HG02588 (cell line): ENCODE data around the gene PIK3CB.

ENCODE experiments used
- ATAC-seq: cut with Tn5 transposase; IDR thresholded peaks from one replicate; pipeline ENCODE4 v1.9.1; 2021; ENCODE audit warnings: mild to moderate bottlenecking, moderate library complexity; ENCODE audit not compliant: unreplicated experiment

PIK3CB gene

DNA sequence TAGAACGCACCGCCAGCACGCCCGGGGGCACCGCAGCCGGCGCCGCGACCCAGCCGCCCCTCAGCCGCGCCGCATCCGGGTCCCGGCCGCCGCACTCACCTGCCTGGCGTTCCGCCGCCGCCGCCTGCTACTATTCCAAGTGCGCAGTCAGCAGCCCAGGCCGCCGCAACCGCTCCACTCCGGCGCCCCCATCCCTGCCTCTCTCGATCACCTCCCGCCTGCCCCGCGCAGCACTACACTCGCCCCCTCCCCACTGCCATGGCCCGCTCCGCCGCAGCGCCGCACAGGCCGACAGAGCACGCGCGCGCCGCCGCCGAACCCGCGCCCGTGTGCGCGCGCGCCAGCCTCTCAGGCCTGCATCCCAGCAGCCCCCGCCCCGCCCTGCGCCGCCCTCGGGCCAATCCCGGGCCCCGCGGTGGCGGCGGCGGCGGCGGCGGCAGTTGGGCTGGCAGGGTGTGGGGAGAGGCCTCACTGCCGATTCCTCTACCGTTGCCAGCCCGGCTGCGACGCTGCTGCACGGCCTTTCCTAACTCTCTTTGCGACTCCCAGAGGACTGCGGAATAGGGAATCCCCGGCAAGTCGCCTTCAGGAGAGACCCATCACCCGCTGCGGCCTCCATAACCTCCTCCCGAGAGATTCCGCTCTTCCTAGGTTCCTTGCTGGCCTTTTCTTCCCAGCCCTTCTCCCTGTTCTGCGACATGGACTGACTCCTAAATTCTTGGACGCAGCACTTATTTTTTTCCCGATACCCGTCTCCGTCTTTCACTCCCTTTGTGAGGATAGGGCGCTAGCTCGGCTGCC is at the start of gene PIK3CB:
Gene PIK3CB, minus strand, starts transcription at position 333 of the 801 bp plus-strand sequence. CDS start 75,585 bp downstream, outside the sequence.
- peak; percentile 96 for ATAC-seq

DNA sequence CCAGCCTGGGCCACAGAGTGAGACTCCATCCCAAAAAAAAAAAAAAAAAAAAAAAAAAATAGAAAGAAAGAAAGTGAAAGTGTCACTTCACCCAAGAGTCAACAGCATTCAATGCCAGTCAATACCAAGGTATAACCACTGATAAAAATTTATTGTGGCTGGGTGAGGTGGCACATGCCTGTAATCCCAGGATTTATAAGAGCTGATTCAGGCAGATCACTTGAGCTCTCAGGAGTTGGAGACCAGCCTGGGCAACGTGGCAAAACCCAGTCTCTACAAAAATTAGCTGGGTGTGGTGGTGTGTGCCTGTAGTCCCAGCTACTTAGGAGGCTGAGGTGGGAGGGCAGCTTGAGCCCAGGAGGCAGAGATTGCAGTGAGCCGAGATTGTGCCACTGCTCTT is 46.5 kb upstream of the PIK3CB start:
- no peak for ATAC-seq

DNA sequence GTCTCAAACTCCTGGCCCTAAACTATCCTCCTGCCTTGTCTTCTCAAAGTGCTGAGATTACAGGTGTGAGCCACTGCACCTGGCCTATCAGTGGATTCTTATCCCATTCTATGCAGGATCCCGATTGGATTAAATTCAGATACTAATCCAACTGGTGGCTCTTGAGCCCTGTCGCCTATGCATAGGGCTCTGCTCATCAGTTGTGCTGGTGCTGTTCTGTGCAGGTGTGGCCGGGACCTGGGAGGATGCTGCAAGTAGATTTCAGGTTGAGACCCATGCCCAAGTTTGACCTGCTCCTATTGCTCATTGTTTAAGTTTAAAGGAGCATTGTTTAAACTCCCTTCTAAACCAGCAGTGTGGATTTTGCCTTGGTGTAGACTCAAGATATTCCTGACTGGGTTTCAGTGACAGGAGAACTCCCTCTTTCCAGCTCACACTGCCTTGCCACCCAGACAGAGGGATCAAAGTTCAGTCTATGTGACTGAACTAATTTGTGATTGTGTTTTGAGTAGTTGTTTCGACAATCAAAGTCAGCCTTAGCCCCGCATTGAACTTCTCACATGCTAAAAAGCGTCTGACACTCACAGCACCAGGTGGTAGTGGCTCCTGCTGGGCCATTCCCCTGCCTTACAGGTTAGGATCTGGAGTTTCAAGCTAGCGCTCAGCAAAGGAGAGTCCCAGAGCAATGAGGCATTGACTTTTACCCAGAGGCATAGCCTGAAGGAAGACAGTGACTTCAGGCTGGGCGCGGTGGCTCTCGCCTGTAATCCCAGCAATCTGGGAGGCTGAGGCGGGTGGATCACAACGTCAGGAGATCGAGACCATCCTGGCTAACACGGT is 45.0 kb upstream of the PIK3CB start:
- no peak for ATAC-seq

DNA sequence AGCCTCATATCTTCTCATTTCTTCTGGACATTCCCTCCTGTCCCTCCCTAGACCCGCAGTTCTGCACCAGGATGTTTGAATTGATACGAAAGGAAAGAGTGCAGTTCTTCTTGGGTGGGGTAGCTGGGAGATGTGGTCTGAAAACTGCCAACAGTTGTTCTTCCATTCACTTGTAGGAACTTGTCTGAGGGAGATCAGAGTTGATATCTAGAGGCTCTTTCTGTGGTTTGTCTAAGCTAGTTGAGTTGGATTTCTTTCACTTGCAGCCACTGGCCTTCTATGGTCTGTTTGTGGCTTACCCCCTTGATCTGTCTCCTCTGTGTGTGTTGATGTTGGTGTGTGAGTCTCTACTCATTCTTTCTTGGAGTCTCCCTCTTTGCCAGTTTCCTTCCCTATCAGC is 42.5 kb upstream of the PIK3CB start:
- ATAC-seq: no peak

DNA sequence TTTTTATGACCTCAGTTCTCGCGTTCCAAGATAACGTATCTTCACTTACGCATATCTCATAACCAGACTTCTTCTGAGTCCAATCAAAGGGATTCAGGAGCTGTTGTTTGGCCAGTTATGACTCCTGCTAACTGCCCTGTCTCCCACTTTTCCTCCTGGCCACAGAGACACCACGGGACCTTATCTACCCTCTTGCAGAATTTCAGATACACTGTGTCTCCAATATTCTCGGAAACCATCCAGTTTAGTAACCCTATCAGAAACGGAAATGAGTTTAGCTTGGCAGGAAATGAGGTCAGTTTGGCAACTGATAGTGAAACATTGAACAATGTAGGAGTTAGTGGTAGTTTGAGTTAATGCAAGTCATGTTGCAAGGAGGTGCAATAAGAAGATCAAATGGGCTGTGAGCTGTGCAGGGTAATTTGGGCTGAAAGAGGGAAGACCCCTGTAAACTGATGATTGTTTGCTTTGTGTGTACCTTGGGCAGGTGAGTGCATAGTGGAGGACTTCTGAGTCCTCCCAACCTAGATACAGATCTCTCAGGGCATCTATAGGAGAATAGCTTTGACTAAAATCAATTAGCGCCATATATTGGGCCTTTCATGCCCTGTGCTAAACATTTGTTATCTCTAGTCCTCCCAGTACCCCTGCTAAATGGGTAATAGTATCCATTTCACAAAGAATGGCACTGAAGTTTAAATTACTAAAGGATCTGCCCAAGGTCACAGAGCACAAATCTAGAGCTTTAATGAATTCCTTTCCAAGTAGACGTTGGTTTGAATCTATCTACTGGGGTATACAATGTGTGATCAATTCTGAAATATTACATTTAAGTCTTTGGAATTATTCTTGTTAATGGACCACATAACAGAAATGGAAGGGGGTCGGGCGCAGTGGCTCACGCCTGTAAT is 41.3 kb upstream of the PIK3CB start:
- ATAC-seq: no peak

DNA sequence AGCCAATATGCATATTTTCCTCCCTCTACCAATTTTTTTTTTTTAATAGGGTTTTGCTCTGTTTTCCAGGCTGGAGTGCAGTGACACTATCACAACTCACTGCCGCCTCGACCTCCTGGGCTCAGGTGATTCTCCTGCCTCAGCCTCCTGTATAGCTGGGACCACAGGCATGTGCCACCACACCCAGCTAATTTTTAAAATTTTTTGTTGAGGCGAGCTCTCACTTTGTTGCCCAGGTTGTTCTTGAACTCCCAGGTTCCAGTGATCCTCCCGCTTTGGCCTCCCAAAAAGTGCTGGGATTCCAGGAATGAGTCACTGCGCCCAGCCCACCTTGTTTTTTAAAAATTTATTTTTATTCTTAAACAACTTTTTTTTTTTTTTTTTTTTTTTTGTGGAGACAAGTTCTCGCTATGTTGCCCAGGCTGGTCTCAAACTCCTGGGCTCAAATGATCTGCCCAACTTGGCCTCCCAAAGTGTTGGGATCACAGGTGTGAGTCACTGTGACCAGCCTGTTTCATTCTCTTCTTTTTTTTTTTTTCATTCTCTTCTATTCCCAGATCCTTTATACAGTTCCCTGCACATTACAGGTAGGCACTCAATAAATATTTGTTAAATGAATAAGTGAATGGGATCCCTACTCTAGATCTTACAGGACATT is 40.5 kb upstream of the PIK3CB start:
- ATAC-seq: no peak

DNA sequence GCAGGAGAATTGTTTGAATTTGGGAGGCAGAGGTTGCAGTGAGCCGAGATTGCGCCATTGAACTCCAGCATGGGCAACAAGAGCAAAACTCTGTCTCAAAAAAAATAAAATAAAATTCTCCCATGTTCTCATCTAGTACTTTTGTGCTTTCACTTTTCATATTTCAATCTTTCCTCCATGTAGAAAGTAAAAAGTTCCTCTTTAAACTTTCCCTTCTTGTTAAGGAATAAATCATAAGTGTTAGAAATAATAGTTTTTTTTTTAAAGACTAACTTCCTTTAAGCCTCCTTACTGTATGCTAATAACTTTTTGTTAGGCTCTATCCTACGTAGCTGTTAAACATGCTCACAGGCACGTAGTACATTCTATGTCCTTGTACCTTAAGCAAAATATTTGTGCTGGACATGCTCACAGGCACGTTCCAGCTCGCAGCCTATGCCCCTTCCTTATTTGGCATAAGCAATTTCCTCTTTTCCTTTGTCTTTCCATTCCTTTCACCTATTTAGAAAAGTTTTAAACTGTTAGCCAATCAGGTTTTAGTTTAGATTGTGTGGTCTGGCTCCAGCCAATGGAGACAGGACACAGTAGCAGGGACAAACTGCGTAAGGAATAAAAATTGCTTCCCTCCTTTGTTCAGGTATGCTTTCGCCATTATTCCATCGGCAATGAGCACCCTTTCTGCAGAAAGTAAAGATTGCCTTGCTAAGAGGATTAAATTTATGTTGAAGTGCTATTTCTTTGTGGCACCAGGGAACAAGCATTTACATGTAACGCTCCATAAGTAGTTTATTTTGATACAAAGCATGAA is 38.9 kb upstream of the PIK3CB start:
- no peak for ATAC-seq

DNA sequence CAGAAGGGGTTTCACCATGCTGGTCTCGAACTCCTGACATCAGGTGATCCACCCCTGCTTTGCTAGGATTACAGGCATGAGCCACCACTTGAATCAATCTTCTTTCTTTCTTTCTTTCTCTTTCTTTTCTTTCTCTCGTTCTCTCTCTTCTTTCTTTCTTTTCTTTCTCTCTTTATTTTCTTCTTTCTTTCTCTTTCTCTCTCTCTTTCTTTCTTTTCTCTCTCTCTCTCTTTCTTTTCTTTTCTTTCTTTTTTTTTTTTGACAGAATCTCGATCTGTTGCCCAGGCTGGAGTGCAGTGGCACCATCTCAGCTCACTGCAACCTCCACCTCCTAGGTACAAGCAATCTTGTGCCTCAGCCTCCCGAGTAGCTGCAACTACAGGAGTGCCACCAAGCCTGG is 37.9 kb upstream of the PIK3CB start:
- no peak for ATAC-seq

DNA sequence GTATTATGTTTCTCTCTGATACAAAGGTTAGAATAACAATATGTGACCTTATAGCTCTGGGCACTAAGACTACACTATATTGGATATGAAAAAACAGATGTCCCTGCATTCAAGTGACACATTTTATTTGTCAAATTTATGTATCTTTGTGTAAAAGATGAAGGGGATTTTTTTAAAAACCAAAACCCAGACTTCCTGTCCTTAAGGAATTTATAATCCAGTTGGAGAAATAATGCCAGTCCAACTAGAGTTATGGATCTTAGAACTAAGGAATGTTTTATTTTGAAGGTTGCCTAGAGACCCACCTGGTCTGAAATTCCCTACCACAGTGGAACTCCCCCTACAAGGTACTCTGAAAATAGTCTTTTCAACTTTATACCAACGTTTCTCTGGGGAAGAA is 33.3 kb upstream of the PIK3CB start:
- ATAC-seq: no peak

DNA sequence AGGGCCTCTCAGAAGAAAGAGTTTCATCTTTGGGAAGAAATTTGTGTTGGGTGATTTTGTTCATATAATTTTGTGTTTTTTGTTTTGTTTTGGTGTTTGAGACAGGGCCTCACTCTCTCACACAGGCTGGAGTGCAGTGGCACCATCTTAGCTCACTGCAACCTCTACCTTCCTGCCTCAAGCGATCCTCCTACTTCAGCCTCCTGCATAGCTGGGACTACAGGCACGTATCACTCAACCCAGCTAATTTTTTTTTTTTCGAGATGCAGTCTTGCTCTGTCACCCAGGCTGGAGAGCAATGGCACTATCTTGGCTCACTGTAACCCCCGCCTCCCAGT is 29.0 kb upstream of the PIK3CB start:
- ATAC-seq: no peak

DNA sequence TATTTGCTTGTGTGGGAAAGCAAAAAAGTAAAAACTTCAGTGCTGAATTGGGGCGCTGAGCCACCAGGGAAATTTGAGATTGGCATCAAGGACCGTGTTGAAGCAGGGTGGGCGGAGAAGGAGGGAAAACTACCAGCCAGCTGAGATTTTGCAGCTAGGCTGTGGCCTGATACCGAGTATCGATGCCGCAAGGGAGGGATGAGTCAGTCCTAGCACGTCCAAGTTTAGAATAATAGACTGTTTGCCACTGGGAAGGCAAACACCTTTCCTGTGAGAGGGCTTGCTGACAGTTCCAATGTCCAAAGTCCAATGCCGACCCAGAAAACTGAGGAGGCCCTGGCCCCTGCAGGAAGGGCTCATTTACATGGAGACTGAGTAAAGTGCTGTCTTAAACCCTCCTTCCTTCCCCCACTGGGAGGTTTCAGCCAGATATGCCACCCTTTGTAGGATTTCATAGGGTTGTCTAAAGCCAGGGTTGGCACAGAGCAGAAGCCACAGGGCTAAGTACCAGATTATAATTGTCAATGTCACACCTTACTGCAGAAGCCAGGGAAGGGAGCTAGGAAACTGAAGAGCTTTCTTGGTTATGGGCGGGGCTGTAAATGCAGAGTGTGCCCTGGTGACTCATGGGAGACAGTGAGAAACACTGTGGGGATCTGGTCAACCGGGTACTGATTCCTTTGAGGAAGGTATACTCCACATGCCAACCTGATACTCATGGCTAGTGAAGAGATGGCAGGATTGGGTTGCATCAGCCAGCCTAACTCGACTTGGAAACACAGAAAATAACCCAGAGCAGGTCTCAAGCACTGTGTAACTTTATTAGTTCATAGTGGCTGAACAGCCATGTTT is 28.4 kb upstream of the PIK3CB start:
- ATAC-seq: no peak

DNA sequence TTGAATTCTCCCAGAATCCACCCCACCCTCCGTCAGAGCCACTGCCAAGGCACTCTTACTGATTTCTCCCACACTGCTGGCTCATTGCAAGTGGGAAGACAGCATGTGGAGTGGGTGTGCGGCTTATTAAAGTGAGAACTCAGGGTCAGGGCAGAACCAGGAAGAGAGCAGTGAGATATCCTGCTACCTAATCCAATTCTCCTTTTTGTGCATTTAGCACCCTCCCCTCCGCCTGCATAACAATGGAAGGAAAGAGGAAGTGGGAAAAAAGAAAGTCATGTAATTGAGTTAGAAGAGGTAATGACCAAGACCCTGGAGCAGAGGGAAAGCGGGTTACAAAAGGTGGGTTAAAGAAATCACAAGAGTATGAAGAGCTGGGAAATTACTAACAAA is 27.8 kb upstream of the PIK3CB start:
- no peak for ATAC-seq

DNA sequence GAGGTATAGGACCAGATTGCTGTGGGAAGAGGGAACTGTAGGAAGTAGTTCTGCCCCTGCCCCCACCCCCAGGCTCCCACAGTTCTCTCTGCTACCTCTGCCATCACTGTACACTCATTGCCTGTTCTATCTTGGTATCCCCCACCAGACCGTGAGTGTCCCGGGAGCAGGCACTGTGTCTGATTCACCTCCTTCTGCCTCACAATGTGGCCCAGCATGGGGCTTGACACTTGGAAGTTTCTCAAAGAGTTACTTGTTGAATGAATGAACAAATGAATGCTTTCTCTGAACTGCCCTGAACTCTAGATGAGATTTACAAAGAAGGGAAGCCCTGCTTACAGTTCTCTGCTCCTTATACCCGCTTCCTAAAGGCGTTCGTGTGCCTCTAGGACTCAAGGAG is 27.1 kb upstream of the PIK3CB start:
- no peak for ATAC-seq

DNA sequence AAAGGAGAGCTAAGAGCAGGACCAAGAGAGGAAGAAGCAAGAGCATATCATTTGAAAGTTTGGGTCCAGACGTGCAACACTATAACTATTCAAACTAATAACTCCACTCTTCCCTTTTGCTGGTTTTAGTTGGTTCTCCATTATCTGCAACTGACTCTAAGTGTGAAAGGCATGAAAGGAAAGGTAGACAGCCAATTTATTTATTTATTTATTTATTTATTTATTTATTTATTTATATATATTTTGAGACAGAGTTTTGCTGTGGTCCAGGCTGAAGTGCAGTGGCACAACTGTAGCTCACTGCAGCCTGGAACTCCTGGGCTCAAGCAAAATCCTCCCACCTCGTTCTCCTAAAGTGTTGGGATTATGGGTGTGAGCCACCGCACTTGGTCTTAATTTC is 22.1 kb upstream of the PIK3CB start:
- ATAC-seq: no peak

DNA sequence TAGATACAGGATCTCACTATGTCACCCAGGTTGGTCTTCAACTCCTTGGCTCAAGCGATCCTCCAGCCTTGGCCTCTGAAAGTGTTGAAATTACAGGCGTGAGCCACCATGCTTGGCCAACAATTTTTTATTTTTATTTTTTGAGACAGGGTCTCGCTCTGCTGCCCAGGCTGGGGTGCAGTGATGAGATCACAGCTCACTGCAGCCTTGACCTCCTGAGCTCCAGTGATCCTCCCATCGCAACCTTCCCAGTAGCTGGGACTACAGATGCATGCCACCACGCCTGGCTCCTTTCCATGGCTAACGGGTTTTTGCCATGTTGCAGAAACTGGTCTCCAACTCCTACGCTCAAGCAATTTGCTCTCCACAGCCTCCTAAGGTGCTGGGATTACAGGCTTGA is 20.2 kb upstream of the PIK3CB start:
- ATAC-seq: no peak

DNA sequence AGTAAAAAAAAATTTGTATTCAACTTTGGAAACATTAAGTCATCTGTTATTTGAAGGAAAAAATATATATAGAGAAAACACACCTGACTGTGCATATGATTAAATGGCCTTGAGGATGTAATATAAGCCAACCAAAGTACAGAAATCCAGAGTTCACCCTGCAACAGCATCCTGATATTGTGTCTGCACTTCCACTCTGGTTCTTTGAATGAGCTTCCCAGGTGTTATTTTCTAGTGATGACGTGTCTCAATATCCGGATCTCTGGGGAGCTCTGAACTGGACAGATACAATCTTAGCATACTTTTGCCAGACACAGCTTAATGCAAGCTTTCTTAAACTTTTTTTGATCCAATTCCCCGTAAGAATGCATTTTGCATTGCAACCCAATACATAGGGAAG is 19.5 kb upstream of the PIK3CB start:
- no peak for ATAC-seq

DNA sequence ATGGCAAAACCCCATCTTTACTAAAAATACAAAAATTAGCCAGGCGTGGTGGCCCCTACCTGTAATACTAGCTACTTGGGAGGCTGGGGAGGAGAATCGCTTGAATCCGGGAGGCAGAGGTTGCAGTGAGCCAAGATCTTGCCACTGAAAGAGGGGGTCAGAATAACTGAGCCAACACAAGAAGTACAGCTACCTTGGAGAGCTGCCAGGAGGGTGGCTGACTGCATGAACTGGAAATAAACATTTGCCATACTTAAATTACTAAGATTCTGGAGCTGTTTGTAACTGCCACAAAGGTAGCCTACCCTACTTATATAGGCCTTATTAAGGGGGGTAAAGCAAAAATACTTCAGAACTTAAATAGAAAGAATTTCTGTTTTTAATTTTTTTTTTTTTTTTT is 15.4 kb upstream of the PIK3CB start:
- ATAC-seq: no peak

DNA sequence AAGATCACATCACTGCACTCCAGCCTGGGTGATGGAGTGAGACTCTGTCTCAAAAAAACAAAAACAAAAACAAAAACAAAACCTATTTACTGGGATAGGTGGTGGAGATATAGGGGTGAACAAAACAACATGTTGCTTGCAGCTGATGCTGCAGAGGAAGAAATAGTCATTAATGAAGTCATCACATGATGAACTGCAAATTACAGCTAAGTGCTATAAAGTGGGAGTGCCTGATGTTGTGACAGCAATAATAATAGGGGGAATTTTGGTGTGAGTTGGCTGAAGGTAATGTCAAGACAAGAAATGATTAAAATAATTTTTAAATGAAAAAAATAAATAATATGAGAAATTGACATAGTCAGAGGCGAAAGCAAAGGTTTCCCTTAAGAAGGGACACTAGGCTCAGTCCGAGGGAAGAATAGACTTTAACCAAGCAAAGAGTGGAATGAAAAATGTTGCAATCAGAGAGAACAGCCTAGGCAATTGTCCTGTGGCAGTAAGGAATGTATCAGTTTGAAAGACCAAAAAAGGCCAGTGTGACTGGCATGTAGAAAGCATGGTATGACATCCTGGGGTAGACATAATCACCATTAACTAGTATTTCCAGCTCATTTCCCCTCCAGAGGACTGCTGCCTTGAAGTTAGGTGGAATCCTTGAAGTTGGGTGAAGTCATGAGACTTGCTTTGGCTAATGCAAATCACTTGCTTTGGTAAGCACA is 14.7 kb upstream of the PIK3CB start:
- no peak for ATAC-seq
